ENCODE measurements around the gene CC2D1A. TPM values are rescaled to one million over a fixed set of nuclear protein-coding genes. Genes with fewer than 3 reads are reported as not detected.

CC2D1A gene
- total RNA-seq, 4 donors from 2014 or later: 28.0 to 56.9 (median 36.0) TPM

DNA sequence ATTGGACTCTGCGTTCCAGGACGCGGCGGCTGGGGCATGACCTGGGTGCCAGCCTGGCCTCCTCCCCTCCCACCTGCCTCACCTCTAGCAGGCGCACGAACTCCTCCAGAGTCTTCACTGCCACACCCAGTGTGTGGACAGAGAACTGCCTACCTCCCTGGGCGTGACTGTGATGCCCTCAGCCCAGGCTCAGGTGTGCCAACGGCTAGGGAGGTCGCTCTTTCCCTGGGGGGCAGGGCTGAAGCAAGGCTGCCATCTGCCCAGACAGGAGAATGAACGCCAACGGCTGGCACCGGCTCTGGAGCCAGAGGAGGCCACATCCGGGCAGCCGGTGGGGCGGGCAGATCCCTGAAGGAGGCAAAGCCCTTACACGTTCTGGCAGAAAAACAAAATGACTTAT is 17.7 kb upstream of the CC2D1A start:
- intact Hi-C loops (cut with DNase I): loop anchor here (10.0 kb wide), 1 partner anchor 187 kb away; the partner anchor contains the start of gene MISP3
- peaks cover 17 to 60% (median 27%) of the 10 kb centered on the region in 3 donors for H3K4me1 ChIP-seq
- H3K27me3 ChIP-seq: no peaks in the 10 kb centered on the region
- peaks cover 0 to 9% (median 0%) of the 10 kb centered on the region in 3 donors for H3K36me3 ChIP-seq
- WGBS, 2 donors: 47% methylated on average over 3 of the region's 16 CpGs
- no peak for DNase-seq
- H3K9me3 ChIP-seq: no peaks in the 10 kb centered on the region
- H3K27ac ChIP-seq: peak overlapping the region; percentile 58 to 95 (median 90)
- H3K4me3 ChIP-seq: no peak overlapping the region
- TF ChIP-seq CTCF (IDR thresholded peaks at IDR 0.05): no peak
- peak in 1 of 4 donors; percentile 14 for TF ChIP-seq POLR2A (IDR thresholded peaks at IDR 0.05)

DNA sequence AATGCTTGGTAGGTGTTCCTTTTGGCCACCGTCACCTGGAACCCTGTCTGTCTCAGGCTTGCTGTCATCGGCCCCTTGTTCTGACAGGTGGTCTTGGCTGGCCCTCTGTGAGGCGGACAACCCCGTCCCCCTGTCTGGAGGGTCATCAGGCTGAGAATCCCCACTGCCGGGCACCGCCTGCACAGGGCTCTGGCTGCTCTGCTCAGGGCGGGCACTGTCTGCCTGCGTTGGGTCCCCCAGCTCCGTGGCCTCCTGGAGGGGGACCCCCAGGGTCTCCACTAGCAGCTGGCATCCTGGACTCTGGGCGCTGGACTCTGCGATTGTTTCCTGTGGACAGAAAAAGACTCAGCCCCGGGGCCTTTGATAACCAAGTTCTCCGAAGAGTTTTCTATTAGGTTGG is 15.9 kb upstream of the CC2D1A start:
- H3K4me1 ChIP-seq: peaks cover 17 to 41% (median 24%) of the 10 kb centered on the region in 3 donors
- H3K36me3 ChIP-seq: peaks cover 0 to 9% (median 0%) of the 10 kb centered on the region in 3 donors
- no peaks in the 10 kb centered on the region for H3K27me3 ChIP-seq
- TF ChIP-seq POLR2A (IDR thresholded peaks at IDR 0.05) (no peak), CTCF (IDR thresholded peaks at IDR 0.05) (no peak)
- 77 to 94% methylated on average over 2 to 3 of the region's 13 CpGs for WGBS, 2 donors
- no peak for DNase-seq
- intact Hi-C loops (cut with DNase I): no loop called here
- no peak overlapping the region for H3K4me3 ChIP-seq
- H3K9me3 ChIP-seq: no peaks in the 10 kb centered on the region
- no peak overlapping the region for H3K27ac ChIP-seq

- TF ChIP-seq CTCF (IDR thresholded peaks at IDR 0.05) (no peak), POLR2A (IDR thresholded peaks at IDR 0.05) (no peak)
- Histone ChIP-seq H3K27ac (no peak overlapping the region), H3K36me3 (peaks cover 0 to 9% (median 0%) of the 10 kb centered on the region in 3 donors), H3K27me3 (no peaks in the 10 kb centered on the region), H3K4me1 (peaks cover 4 to 14% (median 6%) of the 10 kb centered on the region in 3 donors), H3K4me3 (no peak overlapping the region), H3K9me3 (no peaks in the 10 kb centered on the region)
- 61 to 80% methylated on average over 8 to 9 of the region's 9 CpGs for WGBS, 2 donors
- DNase-seq: no peak
- intact Hi-C loops (cut with DNase I): no loop called here
Observed at GRCh38 chr19:13892870-13893269, 13.1 kb upstream of the CC2D1A start.

DNA sequence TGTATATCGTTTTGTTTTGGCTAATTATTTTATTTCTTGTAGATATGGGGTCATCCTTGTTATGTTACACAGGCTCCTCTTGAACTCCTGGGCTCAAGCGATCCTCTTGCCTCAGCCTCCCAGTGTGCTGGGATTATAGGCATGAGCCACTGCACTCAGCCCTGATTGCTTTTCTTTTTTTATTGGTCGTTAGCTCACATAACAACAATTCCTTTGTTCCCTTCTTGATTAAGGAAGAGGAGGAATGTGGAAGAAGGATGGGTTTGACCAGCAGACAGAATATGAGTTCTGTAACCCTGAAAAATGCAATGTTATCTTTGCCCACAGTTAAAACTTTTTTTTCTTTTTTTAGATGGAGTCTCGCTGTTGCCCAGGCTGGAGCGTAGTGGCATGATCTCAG is 11.4 kb upstream of the CC2D1A start:
- Histone ChIP-seq H3K27ac (no peak overlapping the region), H3K36me3 (peaks cover 0 to 9% (median 0%) of the 10 kb centered on the region in 3 donors), H3K27me3 (no peaks in the 10 kb centered on the region), H3K4me1 (no peaks in the 10 kb centered on the region), H3K9me3 (no peaks in the 10 kb centered on the region), H3K4me3 (no peak overlapping the region)
- 81 to 87% methylated on average over 5 of the region's 5 CpGs for WGBS, 2 donors
- DNase-seq: no peak
- intact Hi-C loops (cut with DNase I): no loop called here
- no peak for TF ChIP-seq CTCF (IDR thresholded peaks at IDR 0.05)
- TF ChIP-seq POLR2A (IDR thresholded peaks at IDR 0.05): no peak

DNA sequence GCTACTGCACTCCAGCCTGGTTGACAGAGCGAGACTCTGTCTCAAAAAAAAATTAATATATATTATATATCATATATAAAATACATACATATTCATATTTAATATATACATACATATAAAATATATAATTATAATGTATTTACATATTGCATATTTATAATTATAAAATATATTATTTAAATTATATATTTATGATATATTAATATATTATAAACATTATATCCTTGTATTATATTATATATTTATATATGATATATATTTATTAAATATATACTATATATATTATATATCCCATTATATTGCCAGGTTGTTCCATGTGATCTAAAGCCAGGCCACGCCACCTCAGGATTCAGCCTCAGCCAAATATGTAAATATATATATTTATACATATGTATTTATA is 9.8 kb upstream of the CC2D1A start:
- H3K27me3 ChIP-seq: no peaks in the 10 kb centered on the region
- no peak for DNase-seq
- no peak overlapping the region for H3K4me3 ChIP-seq
- H3K36me3 ChIP-seq: peaks cover 0 to 9% (median 0%) of the 10 kb centered on the region in 3 donors
- no peaks in the 10 kb centered on the region for H3K9me3 ChIP-seq
- 92 to 99% methylated on average over 2 of the region's 2 CpGs for WGBS, 2 donors
- no peaks in the 10 kb centered on the region for H3K4me1 ChIP-seq
- no peak overlapping the region for H3K27ac ChIP-seq
- intact Hi-C loops (cut with DNase I): no loop called here
- TF ChIP-seq CTCF (IDR thresholded peaks at IDR 0.05): no peak
